HG02759 (cell line): ENCODE results near the gene NSDHL.
"Not testable (repeated sequence)": the region's sequence is repeated elsewhere in the genome, so short reads cannot be mapped to it uniquely, and the experiment has no call there.

Experiments
- ATAC-seq: cut with Tn5 transposase; IDR thresholded peaks from one replicate; pipeline ENCODE4 v1.9.1; 2021; ENCODE audit warnings: mild to moderate bottlenecking, moderate library complexity; ENCODE audit not compliant: unreplicated experiment

Gene NSDHL

GRCh38 chrX:152830312-152831305, at the start of gene NSDHL, which contains the start of gene CETN2:
Gene NSDHL, plus strand, starts transcription at chrX:152831063. Its CDS starts 15,262 bp downstream, at chrX:152846325.
Gene CETN2, minus strand, starts transcription at chrX:152830757. Its CDS starts 47 bp downstream, at chrX:152830710.
- peak; percentile 99 for ATAC-seq

- ATAC-seq: peak; percentile 85
Measured at GRCh38 chrX:152787062-152787461, 43.8 kb upstream of the NSDHL start.

DNA sequence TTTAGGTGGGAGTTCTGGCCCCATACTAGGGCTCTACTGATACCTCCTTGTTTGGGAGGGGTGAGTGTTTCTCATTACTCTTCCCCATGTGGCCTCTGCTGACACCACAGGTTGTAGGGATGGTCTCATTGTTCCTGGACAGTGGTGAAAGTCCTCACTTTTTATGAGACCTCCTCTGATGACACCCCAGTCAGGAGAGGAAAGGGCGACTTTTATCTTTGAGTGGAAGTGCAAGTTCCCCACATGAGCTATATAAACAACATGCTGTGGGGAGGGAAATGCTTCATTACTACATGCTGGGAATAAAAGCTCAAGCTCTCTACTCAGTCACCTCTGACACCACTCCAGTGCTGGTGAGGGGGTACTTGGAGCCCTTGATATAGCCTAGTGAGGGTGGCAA, 31.9 kb upstream of the NSDHL start:
- no peak for ATAC-seq

GRCh38 chrX:152806035-152806434, 24.8 kb upstream of the NSDHL start:
- ATAC-seq: no peak

DNA sequence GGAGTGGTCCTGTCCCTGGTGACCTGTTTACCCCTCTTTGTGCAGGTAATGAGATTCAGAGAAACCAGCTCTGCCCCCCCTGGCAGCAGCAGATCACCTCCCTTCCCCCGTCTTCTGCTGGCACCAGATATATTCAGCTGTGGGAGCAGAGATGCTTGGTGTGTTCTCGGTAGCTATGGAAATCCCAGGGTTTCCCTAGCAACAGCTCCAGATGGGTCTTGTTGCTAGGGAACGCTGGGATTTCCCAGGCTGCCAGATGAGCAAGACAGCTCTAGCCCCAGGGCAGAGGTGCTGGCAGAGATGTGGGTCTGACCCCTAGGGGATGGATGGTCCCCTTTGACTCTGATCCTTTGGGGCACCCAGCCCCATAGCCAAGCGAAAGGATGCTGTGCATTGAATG, 20.5 kb upstream of the NSDHL start:
- ATAC-seq: no peak

GRCh38 chrX:152813206-152813605, 17.7 kb upstream of the NSDHL start:
- ATAC-seq: no peak

- no peak for ATAC-seq
Measured at GRCh38 chrX:152814048-152814447, 16.8 kb upstream of the NSDHL start.

GRCh38 chrX:152817078-152817764, 13.6 kb upstream of the NSDHL start:
- ATAC-seq: no peak

- no peak for ATAC-seq
Measured at GRCh38 chrX:152818356-152818755, 12.5 kb upstream of the NSDHL start.

DNA sequence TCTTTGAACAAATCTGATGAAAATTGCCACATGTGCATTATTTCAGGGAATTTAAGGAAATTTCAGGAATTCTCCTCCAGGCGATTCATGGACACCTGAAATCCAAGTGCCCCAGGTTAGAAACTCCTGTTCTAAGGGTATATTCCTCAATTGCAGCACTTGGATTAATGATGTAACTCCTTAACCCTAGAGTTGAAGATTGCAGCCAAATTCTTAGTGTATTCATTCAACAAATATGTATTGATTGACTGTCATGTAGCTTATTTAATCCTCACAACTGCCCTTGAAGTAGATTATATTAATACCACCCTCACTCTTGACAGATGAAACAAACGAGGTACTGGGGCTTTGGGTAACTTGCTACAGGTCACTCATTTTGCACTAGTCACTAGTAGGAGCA, 11.6 kb upstream of the NSDHL start:
- no peak for ATAC-seq

- no peak for ATAC-seq
Measured at GRCh38 chrX:152819732-152820131, 11.1 kb upstream of the NSDHL start.

- ATAC-seq: no peak
Measured at GRCh38 chrX:152821145-152821765, 9.6 kb upstream of the NSDHL start.

DNA sequence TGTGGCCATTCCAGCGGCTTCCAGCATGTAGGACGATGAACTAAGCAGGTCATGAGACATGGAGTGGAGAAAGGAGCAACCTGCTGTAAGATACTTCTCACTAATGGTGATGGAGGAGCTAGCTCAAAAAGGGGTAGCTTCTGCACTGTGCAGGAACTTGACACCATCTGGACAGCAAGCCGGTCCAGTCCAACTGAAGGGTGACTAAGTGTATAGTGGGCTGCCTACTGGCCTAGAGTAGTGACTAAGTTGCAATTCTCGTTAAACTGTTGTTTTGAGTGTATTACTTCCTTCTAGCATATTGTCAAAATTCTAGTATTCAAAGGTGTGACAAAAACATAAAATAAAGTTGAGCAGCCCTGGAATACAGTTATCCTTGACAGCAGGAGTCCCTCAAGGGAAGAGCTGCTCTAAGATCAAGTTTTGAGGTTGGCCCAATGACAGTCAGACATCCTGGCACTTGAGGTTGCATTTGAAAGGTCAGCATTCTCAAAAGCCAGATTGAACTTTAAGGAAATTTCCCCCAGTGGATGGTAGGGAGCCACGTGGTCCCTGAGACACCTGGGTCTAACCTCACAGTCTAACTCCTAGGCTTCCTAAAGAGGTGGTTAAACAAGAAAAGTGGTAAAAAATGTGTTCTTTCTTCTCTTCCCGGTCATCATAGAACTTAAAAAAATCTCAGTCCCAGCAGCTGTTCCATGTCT, 8.3 kb upstream of the NSDHL start:
- ATAC-seq: no peak

DNA sequence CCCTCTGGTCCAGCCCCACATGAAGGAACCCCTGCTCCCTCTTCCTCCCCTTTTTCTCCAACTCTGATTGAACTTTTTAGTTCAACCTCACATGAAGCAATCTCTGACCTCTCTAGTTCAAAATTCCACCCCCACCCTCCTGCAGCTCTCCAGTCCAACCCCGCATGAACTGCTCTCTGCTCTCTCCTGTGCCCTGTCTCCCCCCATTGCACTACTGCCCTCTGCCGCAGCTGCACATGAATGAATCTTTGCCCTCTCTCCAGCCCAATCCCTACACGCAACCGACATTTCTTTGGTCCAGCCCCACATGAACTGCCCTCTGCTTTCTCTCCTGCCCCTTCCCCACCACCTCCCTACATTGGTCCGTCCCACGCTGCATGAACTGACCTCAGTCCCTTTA, 7.2 kb upstream of the NSDHL start:
- no peak for ATAC-seq

- no peak for ATAC-seq
Measured at GRCh38 chrX:152824841-152825374, 6.0 kb upstream of the NSDHL start.

GRCh38 chrX:152831391-152831790, 528 bp downstream of the NSDHL start:
- no peak for ATAC-seq

DNA sequence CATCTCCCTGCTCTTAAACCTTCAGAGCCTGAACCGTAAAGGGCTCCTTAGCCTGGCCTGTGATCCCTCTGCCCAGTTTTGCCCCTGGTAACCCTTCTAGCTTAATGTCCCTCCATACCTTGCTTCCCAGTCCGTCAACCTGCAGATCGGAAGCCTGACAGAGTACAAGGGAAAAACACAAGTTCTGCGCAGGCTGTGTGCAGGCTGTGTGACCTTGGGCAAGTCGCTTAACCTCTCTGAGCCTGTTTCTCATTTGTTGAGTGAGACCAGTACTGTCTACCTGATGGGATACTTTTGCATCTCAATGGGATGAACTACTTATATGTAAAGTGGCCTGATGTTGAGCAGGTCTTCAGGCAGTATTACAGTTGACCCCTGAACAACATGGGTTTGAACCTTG, 1.7 kb downstream of the NSDHL start:
- ATAC-seq: no peak

- no peak for ATAC-seq
Measured at GRCh38 chrX:152833378-152833777, 2.5 kb downstream of the NSDHL start.

- not testable (repeated sequence) for ATAC-seq
Measured at GRCh38 chrX:152835470-152835869, 4.6 kb downstream of the NSDHL start.

- no peak for ATAC-seq
Measured at GRCh38 chrX:152842772-152843338, 12.0 kb downstream of the NSDHL start.
